GM18909 (cell line): Measurements from ENCODE around the gene EIPR1.

ENCODE experiments used
- ATAC-seq: cut with Tn5 transposase; IDR thresholded peaks from one replicate; pipeline ENCODE4 v1.9.1; 2021; ENCODE audit warnings: mild to moderate bottlenecking; ENCODE audit not compliant: unreplicated experiment, poor library complexity

The EIPR1 gene

DNA sequence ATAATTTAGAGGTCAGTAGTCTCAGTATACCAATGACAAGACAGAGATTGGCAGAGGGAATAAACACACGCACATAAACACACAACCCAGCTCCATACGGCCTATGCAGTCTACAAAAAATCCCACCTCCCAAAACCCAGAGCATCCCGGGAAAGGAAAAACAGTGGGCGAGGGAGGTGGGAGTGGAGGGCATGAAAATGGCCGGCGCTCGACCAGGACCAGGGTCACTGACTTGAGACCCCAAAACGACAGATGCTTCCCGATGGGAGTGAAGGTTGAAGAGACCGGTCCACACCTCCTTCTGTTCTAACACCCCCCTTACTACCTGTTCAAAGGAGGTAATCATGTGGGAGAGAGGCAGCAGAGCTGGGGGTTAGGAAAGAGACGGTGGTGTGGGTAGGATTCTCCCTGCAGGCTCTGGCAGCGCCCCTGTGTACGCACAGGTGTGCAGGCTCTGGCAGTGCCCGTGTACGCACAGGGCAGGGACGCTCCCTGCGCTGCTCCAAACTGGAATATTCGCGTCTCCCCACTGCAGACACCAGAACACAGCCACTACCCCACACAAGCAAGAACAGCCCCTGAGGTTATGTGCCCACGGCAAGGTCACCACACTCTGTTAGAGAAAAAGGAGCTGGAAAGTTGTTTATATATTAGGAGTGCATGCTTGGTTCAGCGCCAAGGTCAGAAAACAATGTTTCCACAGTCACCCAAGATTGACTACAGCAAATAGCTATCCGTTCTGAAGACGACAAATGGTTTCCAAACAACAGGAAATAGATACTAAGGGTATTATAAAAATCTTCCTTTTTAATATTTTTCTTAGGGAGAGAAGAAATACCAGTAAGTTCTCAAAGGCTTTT lies 67.9 kb downstream of the EIPR1 start:
- ATAC-seq, result no peak

DNA sequence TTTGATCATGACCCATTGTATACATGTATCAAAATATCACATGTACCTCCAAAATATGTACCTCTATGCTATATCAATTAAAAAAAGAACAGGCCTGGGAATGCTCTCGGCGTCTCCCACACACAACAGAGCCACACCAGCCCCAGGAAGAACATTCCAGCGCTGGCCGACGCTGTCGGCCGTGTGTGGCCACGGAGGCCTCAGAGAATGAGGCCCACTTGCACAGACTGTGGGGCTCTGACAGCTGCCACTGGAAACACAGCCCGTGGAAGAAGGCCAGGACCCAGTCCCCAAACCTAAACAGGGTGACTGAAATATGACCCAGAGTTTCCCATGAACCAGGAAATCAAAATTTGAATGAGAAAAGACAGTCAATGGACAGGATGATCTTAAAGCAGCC lies 69.7 kb downstream of the EIPR1 start:
- no peak for ATAC-seq

DNA sequence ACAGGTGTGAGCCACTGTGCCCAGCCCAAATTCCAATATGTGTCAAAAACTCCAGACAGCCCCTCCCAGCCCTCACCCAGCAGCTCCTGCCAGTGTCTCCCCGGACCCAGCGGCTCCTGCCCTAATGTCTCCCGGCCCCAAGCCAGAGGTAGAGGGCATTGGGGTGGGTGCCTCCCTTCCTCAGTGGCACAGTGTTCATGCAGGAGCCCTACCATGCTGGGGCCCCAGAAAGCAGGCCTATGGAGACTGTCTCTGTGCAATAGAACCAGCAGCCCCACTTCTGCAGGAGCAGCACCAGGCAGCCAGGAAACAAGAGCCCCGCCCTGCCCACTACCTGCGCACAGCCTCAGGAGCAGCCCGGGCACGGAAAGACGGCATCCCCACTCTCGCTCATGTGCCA lies 70.4 kb downstream of the EIPR1 start:
- no peak for ATAC-seq

DNA sequence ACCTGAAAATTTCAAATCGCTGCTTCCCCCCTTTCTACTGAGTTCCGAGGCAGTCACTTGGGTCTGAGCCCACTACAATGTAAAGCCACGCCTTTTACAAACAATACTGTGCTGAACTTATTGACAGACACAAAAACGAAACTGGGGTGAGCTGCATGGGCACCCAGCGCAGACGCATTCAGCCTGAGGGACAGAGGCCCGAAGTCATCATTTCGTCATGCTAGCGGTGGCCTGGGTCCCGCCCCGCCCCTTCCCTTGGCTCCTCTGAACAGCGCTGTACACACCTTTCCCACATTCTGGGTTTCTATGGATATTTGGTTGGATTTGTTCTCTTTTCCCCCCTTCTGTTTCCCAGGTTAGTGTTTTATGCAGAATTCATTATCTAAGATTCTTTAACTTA lies 71.7 kb downstream of the EIPR1 start:
- no peak for ATAC-seq

DNA sequence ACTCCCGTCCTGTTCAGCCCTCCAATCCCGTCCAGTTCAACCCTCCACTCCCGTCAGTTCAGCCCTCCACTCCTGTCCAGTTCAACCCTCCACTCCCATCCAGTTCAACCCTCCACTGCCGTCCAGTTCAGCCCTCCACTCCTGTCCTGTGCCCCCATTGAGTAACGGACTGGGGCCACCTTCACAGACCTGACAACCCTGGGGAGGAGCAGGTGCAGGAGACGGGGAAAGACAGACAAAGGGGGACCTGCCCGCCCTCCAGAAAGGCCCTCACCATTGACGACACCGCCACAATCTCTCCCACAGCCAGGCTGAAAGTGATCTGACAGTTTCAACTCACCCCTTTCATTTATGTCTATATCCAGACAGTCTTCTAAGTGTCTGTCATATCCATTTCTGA lies 72.2 kb downstream of the EIPR1 start:
- no peak for ATAC-seq

DNA sequence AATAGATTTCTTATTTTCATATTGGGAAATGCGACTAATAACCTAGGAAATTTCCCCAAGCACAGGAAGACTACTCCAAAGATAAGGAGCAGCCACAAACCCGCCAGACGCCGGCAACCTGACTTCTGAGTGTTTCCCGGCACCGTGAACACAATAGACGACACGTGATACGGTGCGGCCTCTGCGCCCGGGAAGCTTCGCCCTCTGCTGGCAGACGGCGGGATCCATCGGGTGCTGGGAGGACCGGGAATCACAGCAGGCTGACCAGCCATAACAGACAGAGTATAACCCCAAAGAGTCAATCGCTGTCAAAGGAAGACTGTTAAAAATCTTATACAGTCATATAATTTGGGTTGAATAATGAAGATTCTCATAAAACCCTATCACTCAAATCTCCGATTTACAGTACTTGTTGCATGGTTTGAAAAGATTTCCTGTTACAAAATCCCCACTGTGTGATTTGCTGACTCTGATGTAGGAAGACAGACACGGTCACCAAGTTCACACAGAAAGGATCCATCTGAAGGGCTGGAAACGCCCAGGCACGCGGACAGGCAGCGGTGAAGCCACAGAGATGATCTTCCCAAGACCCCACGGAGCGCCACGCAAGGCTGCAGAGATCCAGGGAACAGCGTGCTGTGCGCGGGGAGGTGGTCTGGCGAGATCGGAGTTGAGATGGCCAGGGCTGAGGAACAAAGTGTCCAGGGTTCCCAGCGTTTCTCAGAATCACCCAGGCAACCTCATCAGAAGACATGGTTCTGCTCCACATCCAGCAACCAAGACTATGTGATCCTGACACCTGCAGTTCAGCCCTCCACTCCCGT lies 73.8 kb downstream of the EIPR1 start:
- ATAC-seq, result peak; percentile 98

DNA sequence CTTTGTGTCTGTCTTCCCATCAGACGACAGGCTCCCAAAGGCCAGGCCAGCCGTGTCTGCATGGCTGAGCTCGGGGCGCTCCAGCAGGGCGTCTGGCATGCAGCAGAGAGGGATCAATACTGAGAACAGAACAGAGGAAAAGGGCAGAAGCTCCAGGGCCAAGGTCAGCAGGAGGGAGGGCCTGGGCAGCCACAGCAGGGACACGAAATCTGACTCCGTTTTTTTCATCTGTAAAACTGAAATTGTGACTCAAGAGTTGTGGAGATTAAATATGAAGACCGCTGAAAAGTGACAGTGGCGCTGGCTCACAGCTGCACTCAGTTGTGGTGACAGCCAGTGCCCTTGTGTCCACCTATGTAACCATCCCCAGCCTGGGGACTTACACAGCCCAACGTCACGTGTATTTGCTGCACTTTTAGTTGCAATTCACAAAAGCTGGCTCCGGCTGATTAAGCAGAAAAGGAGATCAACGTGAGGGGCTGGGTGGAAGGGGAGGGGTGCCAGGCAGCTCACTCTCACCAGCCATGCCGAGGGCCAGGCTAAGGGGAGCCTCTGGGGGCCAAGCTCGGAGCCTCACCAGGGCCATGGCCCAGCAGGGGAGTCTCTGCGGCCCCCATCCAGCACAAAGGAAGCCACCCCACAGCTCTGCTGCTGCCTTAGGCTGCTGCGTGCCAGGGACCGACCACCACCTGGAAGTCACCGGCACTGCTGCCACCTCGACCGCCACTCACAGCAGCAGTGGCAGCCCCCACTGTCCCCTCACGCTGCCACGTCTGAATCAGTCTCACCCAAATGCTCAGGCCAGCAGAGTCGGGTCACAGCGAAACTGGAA lies 74.7 kb downstream of the EIPR1 start:
- ATAC-seq, result peak; percentile 27

DNA sequence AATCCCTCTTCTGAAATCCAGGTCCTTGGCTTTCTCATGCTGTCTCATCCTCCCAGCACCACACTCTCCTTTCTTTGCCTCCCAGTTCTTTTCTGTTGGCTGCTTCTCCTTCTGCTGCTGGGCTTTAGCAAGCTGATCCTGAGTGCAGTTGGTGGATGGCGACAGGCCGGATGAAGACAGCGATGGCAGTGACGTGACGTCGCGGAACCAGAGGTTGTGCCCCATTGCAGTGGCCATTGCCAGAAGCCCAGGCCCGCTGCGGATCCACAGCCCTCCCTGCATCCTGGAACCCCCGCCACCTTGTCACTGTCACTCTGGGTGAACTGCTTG lies 75.2 kb downstream of the EIPR1 start:
- ATAC-seq, result no peak

DNA sequence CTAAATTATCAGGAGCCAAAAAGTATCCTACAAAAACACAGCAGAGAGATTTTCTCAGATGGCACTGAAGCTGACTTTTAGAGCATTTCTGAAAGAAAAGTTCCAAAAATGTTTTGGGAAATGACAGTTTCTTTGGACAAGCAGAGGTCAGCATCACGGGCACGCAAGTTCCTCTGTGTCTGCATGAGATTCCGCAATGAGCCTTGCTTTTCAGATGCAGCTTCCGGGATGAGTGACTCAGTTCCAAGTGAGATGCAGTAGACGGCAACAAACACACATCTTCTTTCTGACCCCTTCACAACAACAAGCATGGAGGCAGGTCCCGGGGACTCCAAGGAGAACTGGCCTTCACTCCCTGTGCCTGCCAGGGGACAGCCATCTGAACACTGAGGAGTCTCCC lies 76.6 kb downstream of the EIPR1 start:
- no peak for ATAC-seq

DNA sequence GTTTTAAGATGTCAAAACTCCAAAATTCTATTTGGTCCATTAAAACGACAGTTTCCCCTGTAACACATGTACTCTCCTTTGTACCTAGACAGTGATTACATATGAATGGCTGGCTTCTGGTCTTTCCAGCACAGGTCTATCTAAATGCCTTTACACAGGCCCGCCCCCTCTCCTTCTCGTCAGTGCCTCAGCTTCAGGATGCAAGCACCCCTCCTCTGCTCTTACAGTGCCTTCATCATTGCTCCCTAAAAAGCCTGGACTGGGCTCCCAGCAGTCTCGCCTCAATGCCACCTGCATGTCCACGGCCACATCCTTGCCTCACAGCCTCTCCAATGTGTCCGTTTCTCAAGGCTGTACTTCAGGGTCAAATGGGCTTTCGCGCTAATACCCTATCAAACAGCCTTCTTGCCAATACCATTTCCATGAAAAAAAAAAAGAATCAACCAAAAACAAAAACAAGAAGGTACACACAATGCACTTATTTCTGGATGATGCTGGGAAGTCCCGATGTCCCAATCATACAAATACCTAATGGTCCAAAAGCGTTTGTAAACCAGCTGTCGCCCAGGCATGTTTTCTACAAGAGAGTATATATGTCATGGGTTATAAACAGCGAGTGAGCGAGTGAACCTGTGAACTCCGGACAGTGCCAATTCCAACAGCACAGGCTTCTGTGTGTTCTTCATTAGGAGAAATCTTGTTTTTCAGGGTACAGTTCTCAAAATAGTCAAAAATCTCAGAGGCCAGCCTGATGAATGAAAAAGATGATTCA lies 77.2 kb downstream of the EIPR1 start:
- ATAC-seq, result no peak

DNA sequence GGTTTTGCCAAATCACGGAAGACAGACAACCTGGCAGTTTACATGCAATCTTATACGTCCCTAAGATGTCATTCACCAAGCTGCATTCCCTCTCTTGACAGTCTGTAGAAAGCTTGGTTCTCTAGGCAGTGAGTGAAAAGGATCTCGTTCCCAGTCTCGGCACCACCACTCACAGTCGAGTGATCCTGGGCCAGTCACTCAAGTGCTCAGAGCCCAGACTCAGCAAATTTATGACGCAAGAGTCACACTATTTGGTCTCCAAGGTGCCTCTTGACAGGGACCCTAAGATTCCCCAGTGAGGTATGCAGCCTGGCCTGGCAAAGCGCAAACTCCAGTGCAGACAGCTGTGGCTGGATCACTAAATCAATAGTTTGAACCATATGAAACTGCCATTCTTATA lies 77.9 kb downstream of the EIPR1 start:
- no peak for ATAC-seq

DNA sequence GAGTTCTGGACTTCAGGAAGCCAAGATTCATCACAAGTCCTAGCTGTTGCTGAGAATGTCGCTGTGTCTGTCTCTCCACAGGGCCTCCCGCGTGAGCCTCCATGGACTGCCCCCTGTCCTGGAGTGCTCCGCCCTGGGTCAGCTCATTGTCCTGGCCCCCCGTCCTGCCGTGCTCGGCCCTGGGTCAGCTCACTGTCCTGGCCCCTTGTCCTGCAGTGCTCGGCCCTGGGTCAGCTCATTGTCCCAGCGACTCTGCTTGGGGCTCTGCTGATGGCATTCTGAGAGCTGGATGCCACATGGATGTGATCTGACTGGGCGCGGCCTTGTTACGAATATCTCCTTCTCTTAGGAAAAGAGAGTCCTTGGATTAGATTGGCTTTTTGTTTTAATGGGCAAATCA lies 78.5 kb downstream of the EIPR1 start:
- ATAC-seq, result no peak

DNA sequence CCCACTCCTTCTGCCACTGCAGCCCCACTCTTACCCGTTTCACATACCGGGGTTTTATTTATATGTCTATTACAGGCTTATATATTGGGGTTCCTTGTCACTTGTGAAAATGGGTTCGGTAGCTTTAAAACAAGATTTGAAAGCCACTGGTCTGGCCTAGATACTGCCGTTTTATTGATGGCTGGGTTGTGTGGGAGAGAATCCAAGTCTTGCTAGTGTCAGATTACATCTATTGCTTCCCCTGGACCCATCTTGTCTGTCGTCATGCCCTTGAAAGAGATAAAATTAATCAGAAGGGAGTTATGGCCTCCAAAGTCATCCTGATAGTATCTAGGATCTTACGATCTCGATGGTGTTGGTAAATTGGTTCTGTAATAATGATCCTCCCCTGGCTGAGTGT lies 79.4 kb downstream of the EIPR1 start:
- ATAC-seq, result no peak

DNA sequence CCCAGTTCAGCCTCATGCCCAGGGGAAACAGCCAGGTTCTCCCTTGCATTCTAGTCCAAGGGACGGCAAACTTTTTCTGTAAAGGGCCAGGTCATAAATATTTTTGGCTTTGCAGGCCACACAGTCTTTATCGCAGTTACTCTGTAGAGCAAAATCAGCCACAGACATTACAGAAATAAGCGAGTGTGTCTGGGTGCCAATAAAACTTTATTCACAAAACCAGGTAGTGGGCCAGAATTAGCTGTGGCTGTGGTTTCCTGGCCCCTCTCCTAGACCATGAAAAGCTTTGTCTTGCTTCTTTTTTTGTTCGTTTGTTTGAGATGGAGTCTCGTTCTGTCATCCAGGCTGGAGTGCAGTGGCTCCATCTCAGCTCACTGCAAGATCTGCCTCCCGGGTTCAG lies 80.1 kb downstream of the EIPR1 start:
- ATAC-seq, result no peak

DNA sequence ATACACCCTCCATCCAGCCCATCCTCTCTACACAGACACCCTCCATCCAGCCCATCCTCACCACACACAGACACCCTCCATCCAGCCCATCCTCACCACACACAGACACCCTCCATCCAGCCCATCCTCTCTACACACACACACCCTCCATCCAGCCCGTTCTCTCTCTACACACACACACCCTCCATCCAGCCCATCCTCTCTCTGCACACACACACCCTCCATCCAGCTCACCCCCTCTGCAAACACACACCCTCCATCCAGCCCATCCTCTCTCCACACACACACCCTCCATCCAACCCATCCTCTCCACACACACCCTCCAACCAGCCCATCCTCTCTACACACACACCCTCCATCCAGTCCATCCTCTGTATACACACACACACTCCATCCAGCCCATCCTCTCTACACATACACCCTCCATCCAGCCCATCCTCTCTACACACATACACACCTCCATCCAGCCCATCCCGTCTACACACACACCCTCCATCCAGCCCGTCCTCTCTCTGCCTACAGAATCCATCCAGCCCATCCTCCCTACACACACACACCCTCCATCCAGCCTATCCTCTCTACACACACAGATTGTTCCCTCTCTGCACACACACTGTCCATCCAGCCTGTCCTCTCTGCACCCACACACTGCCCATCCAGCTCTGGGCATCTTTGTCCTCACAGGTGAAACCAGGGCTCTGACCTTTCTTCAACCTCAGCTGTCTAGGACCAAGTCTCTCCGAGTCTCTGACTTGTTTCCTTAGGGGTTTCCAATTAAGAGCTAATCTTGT lies 81.2 kb downstream of the EIPR1 start:
- ATAC-seq, result no peak

DNA sequence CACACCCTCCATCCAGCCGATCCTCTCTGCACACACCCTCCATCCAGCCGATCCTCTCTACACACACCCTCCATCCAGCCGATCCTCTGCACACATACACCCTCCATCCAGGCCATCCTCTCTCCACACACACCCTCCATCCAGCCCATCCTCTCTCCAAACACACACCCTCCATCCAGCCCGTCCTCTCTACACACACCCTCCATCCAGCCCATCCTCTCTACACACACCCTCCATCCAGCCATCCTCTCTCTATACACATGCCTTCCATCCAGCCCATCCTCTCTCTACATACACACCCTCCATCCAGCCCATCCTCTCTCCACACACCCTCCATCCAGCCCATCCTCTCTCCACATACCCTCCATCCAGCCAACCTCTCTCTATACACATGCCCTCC lies 83.1 kb downstream of the EIPR1 start:
- no peak for ATAC-seq

DNA sequence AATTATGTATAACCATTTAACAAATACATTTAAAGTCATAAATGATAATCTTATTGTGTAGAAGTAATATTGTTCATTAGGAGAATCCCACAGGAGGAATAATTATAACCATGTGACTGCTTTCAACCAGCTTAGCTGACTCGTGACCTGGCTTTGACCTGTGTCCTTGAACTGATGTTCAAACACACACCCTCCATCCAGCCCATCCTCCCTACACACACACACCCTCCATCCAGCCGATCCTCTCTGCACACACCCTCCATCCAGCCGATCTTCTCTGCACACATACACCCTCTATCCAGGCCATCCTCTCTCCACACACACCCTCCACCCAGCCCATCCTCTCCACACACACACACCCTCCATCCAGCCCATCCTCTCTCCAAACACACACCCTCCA lies 83.5 kb downstream of the EIPR1 start:
- ATAC-seq, result no peak

DNA sequence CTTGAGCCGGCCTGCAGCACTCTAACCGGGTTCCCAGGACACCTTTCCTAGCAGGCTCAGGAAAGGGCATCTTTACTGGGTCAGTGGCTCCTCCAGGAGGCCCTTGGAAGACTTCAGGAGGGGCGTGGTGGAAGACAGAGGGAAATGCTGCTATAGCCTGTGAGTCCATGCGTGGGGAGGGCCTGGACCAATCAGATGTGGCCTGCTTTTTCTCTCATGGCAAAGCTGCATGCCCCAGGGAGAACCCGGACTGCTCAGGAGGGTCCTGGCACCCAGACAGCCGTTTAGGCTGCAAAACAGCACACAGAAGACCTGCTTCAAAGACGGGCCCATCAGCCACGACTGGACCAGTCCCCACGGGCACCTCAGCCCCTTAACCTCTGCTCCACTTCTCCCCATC lies 84.4 kb downstream of the EIPR1 start:
- ATAC-seq, result no peak

DNA sequence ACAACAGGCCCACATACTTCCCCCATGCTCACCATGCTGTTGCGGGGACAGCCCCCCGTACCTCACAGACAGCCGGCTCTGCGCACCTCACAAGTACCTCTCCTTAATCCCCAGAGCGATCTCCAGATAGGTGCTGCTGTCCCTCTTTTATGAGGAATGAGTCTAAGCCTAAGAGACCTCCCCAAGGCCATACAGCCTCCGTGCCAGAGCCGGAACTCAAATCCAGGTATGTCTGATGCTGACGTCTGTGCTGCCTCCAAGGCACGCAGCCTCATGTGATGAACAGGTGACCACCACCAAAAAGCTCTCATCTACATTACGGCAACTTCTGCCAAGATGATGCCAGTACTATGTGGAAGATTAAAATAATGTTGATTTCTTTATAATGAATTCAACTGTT lies 85.2 kb downstream of the EIPR1 start:
- no peak for ATAC-seq
